ENCODE measurements around the gene CXCL5.

DNA sequence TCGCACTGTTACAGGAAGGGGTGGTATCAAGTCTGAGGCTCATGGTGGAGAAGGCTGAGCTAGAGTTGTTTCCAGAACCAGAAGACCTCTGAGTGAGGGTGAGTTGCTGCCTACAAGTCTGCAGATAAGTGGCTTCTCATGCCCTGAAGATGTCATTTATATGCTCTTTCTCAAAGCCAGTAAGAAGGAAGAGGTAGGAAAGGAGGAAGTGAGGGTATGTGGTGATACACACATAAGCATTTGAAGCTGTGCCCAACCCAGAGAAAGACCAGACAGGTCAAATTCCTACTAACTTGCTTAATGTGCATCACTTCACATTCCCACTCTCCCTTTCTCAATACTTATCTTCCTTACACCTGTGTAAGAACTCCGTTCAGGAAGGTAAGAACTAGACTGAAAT lies 10.4 kb downstream of the CXCL5 start, which contains the start of gene PPBP:
- TF ChIP-seq POLR2A (IDR thresholded peaks at IDR 0.05): no peak
- TF ChIP-seq, protein P1, sequence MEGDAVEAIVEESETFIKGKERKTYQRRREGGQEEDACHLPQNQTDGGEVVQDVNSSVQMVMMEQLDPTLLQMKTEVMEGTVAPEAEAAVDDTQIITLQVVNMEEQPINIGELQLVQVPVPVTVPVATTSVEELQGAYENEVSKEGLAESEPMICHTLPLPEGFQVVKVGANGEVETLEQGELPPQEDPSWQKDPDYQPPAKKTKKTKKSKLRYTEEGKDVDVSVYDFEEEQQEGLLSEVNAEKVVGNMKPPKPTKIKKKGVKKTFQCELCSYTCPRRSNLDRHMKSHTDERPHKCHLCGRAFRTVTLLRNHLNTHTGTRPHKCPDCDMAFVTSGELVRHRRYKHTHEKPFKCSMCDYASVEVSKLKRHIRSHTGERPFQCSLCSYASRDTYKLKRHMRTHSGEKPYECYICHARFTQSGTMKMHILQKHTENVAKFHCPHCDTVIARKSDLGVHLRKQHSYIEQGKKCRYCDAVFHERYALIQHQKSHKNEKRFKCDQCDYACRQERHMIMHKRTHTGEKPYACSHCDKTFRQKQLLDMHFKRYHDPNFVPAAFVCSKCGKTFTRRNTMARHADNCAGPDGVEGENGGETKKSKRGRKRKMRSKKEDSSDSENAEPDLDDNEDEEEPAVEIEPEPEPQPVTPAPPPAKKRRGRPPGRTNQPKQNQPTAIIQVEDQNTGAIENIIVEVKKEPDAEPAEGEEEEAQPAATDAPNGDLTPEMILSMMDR (IDR thresholded peaks at IDR 0.05): no peak
